ENCODE results near the gene PTPRN2.

The PTPRN2 gene

DNA sequence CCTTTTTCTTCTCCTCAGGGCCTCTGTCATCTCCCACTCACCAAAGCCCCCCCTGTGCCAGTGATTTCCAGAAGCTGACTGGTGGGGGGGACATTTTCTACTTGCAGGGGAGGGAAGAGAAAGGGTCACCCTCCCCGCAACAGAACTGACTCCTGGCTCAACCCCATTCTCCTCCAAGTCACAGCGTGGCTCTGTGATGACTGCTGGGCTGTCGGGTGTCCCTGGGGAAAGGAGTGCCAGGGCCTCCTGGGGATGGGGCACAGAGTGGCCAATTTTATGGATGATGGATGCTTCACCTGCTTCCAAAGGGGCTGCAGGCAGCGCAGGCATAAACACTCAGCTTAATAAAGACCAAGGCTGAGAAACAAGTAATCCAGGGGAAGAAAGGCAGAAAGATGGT is 523.0 kb downstream of the PTPRN2 start:
- Histone ChIP-seq H3K36me3 (ENCODE audit: control insufficient read depth, insufficient read depth, low read length) (no peaks in the 10 kb centered on the region), H3K27ac (ENCODE audit: low read depth, low read length) (no peak overlapping the region), H3K27me3 (ENCODE audit: control insufficient read depth, insufficient read depth, low read length) (no peaks in the 10 kb centered on the region), H3K9ac (ENCODE audit: low read length) (no peak overlapping the region), H3K4me3 (ENCODE audit: low read depth, low read length) (no peak overlapping the region), H3K4me1 (ENCODE audit: control insufficient read depth, insufficient read depth, low read length) (no peaks in the 10 kb centered on the region), H3K9me3 (ENCODE audit: control insufficient read depth, insufficient read depth, low read depth, low read length) (peaks cover 69% of the 10 kb centered on the region)

DNA sequence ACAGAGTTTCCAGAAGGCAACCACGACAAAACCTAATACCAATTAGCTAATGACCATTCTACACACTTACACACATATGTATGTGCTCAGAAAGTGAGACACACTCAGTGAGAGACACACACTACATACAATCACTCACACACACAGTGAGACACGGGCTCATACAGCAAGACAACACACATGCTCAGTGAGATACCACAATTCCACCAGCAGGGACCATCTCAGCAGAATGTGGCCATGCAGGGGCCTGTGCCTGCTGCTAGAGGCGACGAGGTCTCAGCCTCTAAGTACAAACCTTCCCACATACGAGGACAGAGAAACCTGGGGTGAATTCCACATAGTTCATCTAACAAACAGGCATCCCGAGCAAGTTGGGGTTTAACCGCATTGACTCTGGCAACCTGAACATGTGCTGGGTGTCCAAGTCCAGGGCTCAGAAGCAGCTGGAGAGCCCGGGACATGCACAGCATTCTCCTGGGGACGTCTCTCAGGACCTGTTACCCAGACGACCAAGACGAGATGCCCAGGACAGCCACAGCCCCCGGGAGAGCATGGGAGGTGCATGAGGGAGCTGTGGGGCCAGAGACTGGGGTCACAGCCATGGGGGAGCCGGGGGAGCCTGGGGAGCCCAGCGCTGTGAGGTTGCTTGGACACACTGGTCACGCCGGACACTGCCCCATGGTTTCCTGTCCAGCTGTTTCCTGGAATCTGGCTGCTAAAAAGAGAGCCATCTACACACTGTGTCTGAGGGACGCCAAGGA is 523.6 kb downstream of the PTPRN2 start:
- Histone ChIP-seq H3K9ac (ENCODE audit: low read length) (no peak overlapping the region), H3K36me3 (ENCODE audit: control insufficient read depth, insufficient read depth, low read length) (no peaks in the 10 kb centered on the region), H3K27ac (ENCODE audit: low read depth, low read length) (no peak overlapping the region), H3K4me1 (ENCODE audit: control insufficient read depth, insufficient read depth, low read length) (no peaks in the 10 kb centered on the region), H3K4me3 (ENCODE audit: low read depth, low read length) (no peak overlapping the region), H3K27me3 (ENCODE audit: control insufficient read depth, insufficient read depth, low read length) (no peaks in the 10 kb centered on the region), H3K9me3 (ENCODE audit: control insufficient read depth, insufficient read depth, low read depth, low read length) (peaks cover 65% of the 10 kb centered on the region)

DNA sequence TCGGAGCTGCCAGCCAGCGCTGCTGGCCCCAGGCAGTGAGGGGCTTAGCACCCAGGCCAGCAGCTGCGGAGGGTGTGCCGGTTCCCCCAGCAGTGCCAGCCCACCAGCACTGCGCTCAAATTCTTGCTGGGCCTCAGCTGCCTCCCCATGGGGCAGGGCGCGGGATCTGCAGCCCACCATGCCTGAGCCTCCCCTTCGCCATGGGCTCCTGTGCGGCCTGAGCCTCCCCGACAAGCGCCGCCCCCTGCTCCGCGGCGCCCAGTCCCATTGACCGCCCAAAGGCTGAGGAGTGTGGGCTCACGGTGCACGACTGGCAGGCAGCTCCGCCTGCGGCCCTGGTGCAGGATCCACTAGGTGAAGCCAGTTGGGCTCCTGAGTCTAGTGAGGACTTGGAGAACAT is 525.0 kb downstream of the PTPRN2 start:
- H3K27ac ChIP-seq (ENCODE audit: low read depth, low read length): no peak overlapping the region
- H3K9me3 ChIP-seq (ENCODE audit: control insufficient read depth, insufficient read depth, low read depth, low read length): peaks cover 64% of the 10 kb centered on the region
- no peak overlapping the region for H3K4me3 ChIP-seq (ENCODE audit: low read depth, low read length)
- no peaks in the 10 kb centered on the region for H3K36me3 ChIP-seq (ENCODE audit: control insufficient read depth, insufficient read depth, low read length)
- no peaks in the 10 kb centered on the region for H3K27me3 ChIP-seq (ENCODE audit: control insufficient read depth, insufficient read depth, low read length)
- no peak overlapping the region for H3K9ac ChIP-seq (ENCODE audit: low read length)
- H3K4me1 ChIP-seq (ENCODE audit: control insufficient read depth, insufficient read depth, low read length): no peaks in the 10 kb centered on the region

DNA sequence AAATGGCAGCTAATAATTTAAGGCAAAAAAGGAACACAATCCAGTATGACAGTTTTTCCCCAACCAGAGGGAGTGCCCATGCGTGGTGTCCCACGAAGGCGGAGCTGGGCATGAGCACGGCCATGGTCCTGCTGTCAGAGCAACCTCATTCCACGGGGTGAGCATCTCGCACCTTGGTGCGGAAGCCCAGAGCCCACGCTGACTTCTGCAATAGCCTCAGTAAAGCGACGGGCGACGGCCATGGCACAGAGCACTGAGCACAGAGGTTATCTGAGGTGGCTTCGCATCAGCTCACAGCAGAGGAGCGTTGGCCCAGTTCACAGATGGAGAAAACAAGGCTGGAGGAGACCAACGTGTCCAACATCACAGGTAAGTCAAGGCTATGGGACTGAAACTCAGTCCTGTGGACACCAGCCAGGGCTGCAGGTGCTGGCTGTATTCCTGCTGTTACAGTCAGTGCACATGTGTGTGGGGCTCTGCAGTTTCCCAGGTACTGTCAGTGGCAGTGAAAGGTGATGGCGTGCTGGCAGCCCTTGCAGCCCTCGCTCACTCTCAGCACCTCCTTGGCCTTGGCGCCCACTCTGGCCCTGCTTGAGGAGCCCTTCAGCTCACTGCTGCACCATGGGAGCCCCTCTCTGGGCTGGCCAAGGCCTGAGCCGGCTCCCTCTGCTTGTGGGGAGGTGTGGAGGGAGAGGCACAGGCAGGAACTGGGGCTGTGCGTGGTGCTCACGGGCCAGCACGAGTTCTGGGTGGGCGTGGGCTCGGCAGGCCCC is 525.6 kb downstream of the PTPRN2 start:
- Histone ChIP-seq H3K9me3 (ENCODE audit: control insufficient read depth, insufficient read depth, low read depth, low read length) (peaks cover 65% of the 10 kb centered on the region), H3K27ac (ENCODE audit: low read depth, low read length) (no peak overlapping the region), H3K4me3 (ENCODE audit: low read depth, low read length) (no peak overlapping the region), H3K27me3 (ENCODE audit: control insufficient read depth, insufficient read depth, low read length) (no peaks in the 10 kb centered on the region), H3K4me1 (ENCODE audit: control insufficient read depth, insufficient read depth, low read length) (no peaks in the 10 kb centered on the region), H3K9ac (ENCODE audit: low read length) (no peak overlapping the region), H3K36me3 (ENCODE audit: control insufficient read depth, insufficient read depth, low read length) (no peaks in the 10 kb centered on the region)

DNA sequence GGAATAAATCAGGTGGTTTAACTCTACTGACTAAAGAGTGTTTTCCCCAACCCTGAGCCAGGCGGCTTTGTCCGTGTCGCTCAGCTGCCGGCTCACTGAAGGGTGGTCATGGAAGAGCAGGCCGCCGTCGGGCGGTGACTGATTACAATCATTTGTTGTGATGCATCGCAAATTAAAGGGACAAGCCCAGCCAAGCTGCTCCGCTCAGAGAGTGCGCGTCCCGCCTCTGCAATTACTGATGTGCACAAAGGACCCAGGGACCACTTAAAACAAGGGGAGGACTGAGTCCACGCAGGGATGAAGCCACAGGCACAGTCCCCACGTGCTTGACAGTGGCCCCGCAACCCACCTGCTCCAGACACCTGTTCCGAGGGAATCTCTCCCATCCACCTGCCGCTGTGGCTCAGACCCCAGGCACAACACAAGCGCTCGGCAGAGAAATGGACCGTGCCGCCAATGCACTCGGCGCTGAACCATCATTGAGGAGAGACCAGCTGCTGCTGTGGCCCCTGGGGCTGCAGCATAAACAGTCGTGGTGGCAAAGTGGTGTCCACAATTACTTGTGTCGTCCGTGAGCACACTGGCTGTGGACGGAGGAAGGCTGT is 526.5 kb downstream of the PTPRN2 start:
- no peaks in the 10 kb centered on the region for H3K36me3 ChIP-seq (ENCODE audit: control insufficient read depth, insufficient read depth, low read length)
- no peak overlapping the region for H3K4me3 ChIP-seq (ENCODE audit: low read depth, low read length)
- no peaks in the 10 kb centered on the region for H3K27me3 ChIP-seq (ENCODE audit: control insufficient read depth, insufficient read depth, low read length)
- H3K9ac ChIP-seq (ENCODE audit: low read length): no peak overlapping the region
- no peak overlapping the region for H3K27ac ChIP-seq (ENCODE audit: low read depth, low read length)
- peaks cover 67% of the 10 kb centered on the region for H3K9me3 ChIP-seq (ENCODE audit: control insufficient read depth, insufficient read depth, low read depth, low read length)
- H3K4me1 ChIP-seq (ENCODE audit: control insufficient read depth, insufficient read depth, low read length): no peaks in the 10 kb centered on the region

DNA sequence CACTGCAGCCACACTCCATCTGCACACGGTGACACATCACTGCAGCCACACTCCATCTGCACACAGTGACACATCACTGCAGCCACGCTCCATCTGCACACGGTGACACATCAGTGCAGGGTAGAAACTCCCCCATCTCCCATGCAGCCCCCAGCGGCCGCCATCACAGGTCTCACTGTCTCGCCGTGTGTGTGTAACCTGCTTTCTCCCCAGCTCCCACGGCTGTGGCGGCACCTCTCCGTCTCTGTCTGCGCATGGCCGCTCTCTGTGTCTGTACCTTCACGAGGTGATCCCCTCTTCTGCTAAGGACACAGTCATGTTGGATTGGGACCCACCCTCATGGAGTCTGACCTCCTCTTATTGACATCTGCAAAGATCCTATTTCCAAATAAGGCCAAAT is 527.4 kb downstream of the PTPRN2 start:
- no peaks in the 10 kb centered on the region for H3K27me3 ChIP-seq (ENCODE audit: control insufficient read depth, insufficient read depth, low read length)
- peaks cover 69% of the 10 kb centered on the region for H3K9me3 ChIP-seq (ENCODE audit: control insufficient read depth, insufficient read depth, low read depth, low read length)
- no peaks in the 10 kb centered on the region for H3K4me1 ChIP-seq (ENCODE audit: control insufficient read depth, insufficient read depth, low read length)
- no peak overlapping the region for H3K27ac ChIP-seq (ENCODE audit: low read depth, low read length)
- no peak overlapping the region for H3K4me3 ChIP-seq (ENCODE audit: low read depth, low read length)
- no peaks in the 10 kb centered on the region for H3K36me3 ChIP-seq (ENCODE audit: control insufficient read depth, insufficient read depth, low read length)
- H3K9ac ChIP-seq (ENCODE audit: low read length): no peak overlapping the region

DNA sequence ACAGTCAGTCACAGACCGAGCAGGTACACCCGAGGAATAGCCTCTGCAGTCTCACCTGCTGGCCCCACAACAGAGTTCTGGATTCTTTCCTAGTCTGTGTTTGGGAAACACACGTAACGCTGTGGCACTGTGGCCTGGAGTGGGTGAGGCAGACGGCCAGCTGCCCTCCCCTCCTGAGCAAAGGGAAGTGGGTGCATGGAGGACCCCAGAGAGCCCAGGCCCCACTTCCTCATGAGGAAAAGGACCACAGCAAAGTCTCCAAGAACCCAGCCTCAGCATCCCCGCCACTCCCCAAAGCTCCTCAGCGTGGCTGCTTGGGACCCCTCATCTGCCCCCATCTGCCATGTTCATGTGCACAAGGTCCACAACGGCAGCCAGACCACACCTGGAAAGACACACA is 530.2 kb downstream of the PTPRN2 start:
- H3K4me1 ChIP-seq (ENCODE audit: control insufficient read depth, insufficient read depth, low read length): no peaks in the 10 kb centered on the region
- no peak overlapping the region for H3K9ac ChIP-seq (ENCODE audit: low read length)
- H3K27ac ChIP-seq (ENCODE audit: low read depth, low read length): no peak overlapping the region
- no peaks in the 10 kb centered on the region for H3K27me3 ChIP-seq (ENCODE audit: control insufficient read depth, insufficient read depth, low read length)
- H3K36me3 ChIP-seq (ENCODE audit: control insufficient read depth, insufficient read depth, low read length): no peaks in the 10 kb centered on the region
- no peak overlapping the region for H3K4me3 ChIP-seq (ENCODE audit: low read depth, low read length)
- H3K9me3 ChIP-seq (ENCODE audit: control insufficient read depth, insufficient read depth, low read depth, low read length): peaks cover 54% of the 10 kb centered on the region

DNA sequence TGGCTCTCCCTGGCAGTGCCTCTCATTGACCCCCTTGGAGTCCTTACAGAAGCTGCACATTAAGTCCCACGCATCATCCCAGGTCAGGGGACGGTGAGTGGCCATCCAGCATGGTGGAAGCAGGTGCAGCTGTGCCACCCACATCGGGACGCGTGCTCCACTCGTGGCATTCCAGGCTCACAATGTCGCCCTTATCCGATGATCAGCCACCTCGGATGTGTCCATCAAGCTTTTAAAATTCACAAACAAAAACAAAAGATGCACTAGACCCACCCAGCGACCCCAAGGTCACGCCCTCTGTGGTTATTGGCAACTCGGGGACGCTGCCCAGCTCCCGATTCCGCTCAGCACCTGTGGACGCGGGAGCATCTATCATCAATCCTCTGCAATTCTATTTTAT is 530.9 kb downstream of the PTPRN2 start:
- H3K36me3 ChIP-seq (ENCODE audit: control insufficient read depth, insufficient read depth, low read length): no peaks in the 10 kb centered on the region
- H3K9ac ChIP-seq (ENCODE audit: low read length): no peak overlapping the region
- no peaks in the 10 kb centered on the region for H3K4me1 ChIP-seq (ENCODE audit: control insufficient read depth, insufficient read depth, low read length)
- peaks cover 47% of the 10 kb centered on the region for H3K9me3 ChIP-seq (ENCODE audit: control insufficient read depth, insufficient read depth, low read depth, low read length)
- H3K27ac ChIP-seq (ENCODE audit: low read depth, low read length): no peak overlapping the region
- H3K4me3 ChIP-seq (ENCODE audit: low read depth, low read length): no peak overlapping the region
- no peaks in the 10 kb centered on the region for H3K27me3 ChIP-seq (ENCODE audit: control insufficient read depth, insufficient read depth, low read length)

DNA sequence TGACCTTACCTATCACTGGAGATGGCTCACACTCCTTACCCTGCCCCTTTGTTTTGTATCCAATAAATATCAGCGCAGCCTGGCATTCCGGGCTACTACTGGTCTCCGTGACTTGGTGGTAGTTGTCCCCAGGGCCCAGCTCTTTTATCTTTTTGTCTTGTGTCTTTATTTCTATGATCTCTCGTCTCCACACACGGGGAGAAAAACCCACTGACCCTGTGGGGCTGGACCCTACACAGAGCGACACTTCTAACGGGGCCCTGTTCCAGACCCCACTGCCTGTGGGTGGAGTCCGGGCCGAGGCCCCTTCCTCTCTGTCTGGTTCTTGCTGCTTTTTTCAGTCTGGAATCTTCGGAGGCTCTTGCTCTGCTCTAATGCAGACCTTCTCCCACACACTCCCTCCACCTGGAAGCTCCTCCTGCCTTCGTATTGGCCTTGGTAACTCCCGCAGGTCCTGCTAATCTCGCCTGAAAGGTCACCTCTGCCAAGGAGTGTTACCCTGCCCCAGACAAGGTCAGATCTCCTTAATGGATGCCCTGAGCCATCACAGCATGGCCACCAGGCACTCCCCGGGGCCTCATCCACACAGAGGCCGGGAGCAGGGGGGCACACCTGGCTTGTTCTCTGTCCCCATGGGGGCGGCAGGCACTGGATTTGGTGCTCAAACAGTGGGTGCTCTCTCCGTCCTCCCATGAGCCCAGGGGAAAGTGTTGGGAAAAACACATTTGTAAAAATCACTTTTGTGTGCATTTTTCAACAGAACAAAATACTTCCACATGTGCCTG is 531.7 kb downstream of the PTPRN2 start:
- H3K9me3 ChIP-seq (ENCODE audit: control insufficient read depth, insufficient read depth, low read depth, low read length): peaks cover 38% of the 10 kb centered on the region; the same call in 1 of the 2 replicates
- H3K36me3 ChIP-seq (ENCODE audit: control insufficient read depth, insufficient read depth, low read length): no peaks in the 10 kb centered on the region
- no peak overlapping the region for H3K27ac ChIP-seq (ENCODE audit: low read depth, low read length)
- H3K4me1 ChIP-seq (ENCODE audit: control insufficient read depth, insufficient read depth, low read length): no peaks in the 10 kb centered on the region
- no peak overlapping the region for H3K9ac ChIP-seq (ENCODE audit: low read length)
- no peaks in the 10 kb centered on the region for H3K27me3 ChIP-seq (ENCODE audit: control insufficient read depth, insufficient read depth, low read length)
- no peak overlapping the region for H3K4me3 ChIP-seq (ENCODE audit: low read depth, low read length)

DNA sequence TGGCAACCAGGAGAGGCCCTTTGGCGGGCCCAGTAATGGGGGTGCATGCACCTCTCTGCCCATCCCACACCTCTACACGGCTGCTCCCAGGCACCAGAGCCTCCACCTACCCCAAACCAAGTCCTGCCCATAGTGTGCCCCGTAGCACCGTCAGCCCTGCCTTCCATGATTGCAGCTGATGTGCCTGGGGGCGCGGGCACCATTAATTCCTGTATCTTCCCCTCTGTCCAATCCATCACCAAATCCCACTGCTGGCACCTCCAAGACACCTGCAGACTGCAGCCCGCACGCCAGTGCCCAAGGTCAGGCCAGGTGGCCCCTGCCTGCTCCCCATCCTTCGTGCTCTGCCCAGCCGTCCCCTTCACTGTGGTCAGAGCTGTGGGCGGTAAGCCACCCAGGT is 533.0 kb downstream of the PTPRN2 start:
- Histone ChIP-seq H3K4me3 (ENCODE audit: low read depth, low read length) (no peak overlapping the region), H3K9me3 (ENCODE audit: control insufficient read depth, insufficient read depth, low read depth, low read length) (peaks cover 31% of the 10 kb centered on the region; the same call in 1 of the 2 replicates)

More for the DNA sequence above, 533.0 kb downstream of the PTPRN2 start:
- no peaks in the 10 kb centered on the region for H3K4me1 ChIP-seq (ENCODE audit: control insufficient read depth, insufficient read depth, low read length)
- H3K27me3 ChIP-seq (ENCODE audit: control insufficient read depth, insufficient read depth, low read length): no peaks in the 10 kb centered on the region
- H3K36me3 ChIP-seq (ENCODE audit: control insufficient read depth, insufficient read depth, low read length): no peaks in the 10 kb centered on the region
- H3K27ac ChIP-seq (ENCODE audit: low read depth, low read length): no peak overlapping the region
- H3K9ac ChIP-seq (ENCODE audit: low read length): no peak overlapping the region
